ENCODE data around the gene MAP3K9.
A peak's percentile ranks its signal among the peaks of the same experiment; 100 is the strongest.
"Not testable (repeated sequence)": the region's sequence is repeated elsewhere in the genome, so short reads cannot be mapped to it uniquely, and the experiment has no call there.

Gene MAP3K9

DNA sequence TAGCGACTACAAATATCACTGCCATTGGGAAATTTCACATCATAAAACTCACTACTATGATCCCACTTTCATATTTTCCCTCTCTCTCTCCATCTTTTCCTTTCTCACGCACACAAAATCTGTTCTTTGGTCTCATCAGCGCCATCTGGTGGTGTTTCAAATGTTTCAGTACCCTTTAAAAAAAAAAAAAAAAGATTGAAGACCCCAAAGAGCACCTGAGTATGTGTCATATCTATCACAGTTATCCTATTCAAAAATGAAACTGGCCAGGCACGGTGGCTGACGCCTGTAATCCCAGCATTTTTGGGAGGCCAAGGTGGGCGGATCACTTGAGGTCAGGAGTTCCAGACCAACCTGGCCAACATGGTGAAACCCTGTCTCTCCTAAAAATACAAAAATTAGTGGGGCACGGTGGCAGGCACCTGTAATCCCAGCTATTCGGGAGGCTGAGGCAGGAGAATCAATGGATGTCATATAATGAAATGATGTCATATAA, 95.2 kb downstream of the MAP3K9 start:
- no peak for TF ChIP-seq POLR2A (IDR thresholded peaks at IDR 0.05; ENCODE audit: low read depth, low read length)

DNA sequence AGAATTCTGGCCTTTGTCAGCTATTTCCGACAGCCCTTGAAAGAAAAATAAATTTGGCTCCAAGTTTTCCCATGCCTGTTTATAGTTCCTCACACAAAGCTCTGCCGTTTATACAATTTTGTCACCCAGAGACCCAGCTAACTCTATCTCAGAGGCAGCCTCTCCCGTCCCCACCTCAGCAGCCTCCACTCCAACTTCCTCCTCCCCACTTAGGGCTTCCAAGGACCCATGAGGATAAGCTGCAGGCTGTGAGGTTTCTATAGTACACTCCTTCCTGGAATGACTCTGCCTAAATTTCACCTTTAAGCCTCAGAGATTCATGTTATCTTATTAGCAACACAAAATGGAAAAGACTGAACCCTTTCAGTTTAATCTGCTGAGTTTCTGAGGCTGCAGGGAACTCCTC, 95.8 kb downstream of the MAP3K9 start:
- DNase-seq (ENCODE audit: insufficient read length, low spot score) (no peak), FAIRE-seq (no peak)
- no peak for TF ChIP-seq POLR2A (IDR thresholded peaks at IDR 0.05; ENCODE audit: low read depth, low read length)

More for the DNA sequence above, 95.2 kb downstream of the MAP3K9 start:
- peak; percentile 19 for DNase-seq (ENCODE audit: insufficient read length, low spot score)
- FAIRE-seq: no peak

DNA sequence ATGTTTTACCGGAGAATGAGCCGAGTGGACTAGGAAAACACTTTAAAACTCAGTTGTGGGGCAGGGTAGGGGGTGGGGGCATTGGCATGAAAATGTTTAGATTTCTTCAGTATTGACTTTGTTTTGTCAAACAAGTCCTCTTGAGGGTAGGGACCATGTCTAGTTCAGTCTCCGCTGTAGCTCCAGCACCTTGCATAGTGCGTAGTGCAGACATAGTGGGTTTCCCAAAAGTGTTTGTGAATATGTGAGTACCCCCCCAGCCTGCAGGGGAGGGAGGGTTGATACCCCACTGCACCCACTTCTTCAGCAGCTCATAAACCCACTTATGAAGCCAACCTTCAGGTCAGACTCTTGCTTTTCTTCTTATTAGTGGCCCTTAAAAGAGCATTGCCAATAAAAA, 96.2 kb downstream of the MAP3K9 start:
- TF ChIP-seq POLR2A (IDR thresholded peaks at IDR 0.05; ENCODE audit: low read depth, low read length): no peak
- DNase-seq (ENCODE audit: insufficient read length, low spot score) (no peak), FAIRE-seq (no peak)

GRCh38 chr14:70711451-70711850, 97.9 kb downstream of the MAP3K9 start:
- no peak for TF ChIP-seq POLR2A (IDR thresholded peaks at IDR 0.05; ENCODE audit: low read depth, low read length)
- FAIRE-seq (no peak), DNase-seq (ENCODE audit: insufficient read length, low spot score) (no peak)

DNA sequence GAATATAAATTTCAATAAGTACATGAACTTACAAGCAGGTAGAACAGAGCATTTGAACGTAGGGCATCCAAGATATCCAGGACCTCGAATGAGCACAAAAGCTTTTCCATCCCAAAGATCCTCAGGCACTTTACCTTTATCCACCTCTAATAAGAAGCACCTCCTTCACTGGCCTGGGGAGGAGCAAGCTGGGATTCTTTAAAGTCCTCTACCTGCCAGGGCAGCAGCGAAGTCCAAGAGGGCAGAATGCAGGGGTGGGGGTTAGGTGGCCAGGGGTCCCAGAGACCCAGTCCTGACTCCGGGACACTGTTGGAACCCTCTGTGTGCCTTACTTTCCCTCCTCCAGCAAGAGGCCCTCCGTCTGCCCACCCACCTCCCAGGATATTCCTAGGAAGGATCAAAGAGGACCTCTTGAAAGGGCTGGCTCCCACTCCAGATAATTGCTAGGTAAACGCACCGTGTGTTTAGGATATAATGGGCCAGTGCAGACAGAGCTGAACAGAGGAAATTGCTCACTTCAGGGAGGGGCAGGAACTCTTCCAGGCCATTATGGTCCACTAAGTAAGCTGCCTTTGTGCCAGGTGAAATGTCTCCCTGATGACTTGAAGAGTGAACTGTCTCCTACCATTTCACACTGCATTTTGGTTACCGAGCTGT, 99.5 kb downstream of the MAP3K9 start:
- TF ChIP-seq POLR2A (IDR thresholded peaks at IDR 0.05; ENCODE audit: low read depth, low read length): no peak
- DNase-seq (ENCODE audit: insufficient read length, low spot score) (no peak), FAIRE-seq (no peak)

- TF ChIP-seq POLR2A (IDR thresholded peaks at IDR 0.05; ENCODE audit: low read depth, low read length): no peak
- DNase-seq (ENCODE audit: insufficient read length, low spot score): no peak
- no peak for FAIRE-seq
Measured at GRCh38 chr14:70708717-70709570, 100.4 kb downstream of the MAP3K9 start.

DNA sequence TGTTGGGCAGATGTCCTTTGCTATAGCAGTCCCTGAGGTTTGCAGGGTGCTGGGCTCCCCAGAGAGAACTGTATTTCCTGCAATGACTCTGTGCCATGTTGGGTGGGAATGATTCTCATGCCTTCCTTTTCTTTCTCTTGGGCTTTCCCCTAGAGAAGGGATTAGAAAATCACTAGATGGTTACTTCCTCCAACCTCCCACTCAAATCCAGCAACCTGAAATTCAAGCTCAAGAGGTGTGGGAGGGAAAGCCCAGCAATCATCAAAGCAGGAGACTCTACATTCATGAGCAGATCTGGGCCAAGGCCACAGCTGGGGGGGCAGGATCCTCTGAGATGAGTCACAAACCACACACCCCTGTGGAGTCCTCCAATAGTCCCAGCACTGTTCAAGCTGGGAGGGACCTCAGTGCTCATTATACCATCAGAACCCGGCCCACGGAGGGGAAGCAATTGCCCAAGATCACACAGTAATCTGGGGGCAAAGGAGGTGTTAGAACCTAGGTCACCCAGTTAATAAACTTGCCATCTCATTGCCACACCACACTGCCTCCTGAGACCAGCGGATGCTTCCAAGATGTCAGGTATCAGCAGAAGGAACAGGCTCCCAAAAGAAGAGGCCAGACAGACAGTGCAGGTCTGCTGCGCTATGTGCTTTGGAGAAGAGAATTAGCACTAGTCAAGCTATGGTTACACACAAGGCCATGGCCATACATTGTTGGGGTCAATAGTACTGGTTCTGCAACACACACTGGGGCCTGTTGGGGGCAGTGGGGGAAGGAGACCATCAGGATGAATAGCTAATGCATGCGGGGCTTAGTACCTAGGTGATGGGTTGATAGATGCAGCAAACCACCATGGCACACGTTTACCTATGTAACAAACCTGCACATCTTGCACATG, 101.9 kb downstream of the MAP3K9 start:
- peak; percentile 67 for DNase-seq (ENCODE audit: insufficient read length, low spot score)
- FAIRE-seq: peak; percentile 86
- no peak for TF ChIP-seq POLR2A (IDR thresholded peaks at IDR 0.05; ENCODE audit: low read depth, low read length)

- no peak for TF ChIP-seq POLR2A (IDR thresholded peaks at IDR 0.05; ENCODE audit: low read depth, low read length)
- no peak for DNase-seq (ENCODE audit: insufficient read length, low spot score)
- no peak for FAIRE-seq
Measured at GRCh38 chr14:70706177-70706576, 103.1 kb downstream of the MAP3K9 start.

GRCh38 chr14:70704960-70705359, 104.4 kb downstream of the MAP3K9 start:
- FAIRE-seq (no peak), DNase-seq (ENCODE audit: insufficient read length, low spot score) (no peak)
- no peak for TF ChIP-seq POLR2A (IDR thresholded peaks at IDR 0.05; ENCODE audit: low read depth, low read length)

DNA sequence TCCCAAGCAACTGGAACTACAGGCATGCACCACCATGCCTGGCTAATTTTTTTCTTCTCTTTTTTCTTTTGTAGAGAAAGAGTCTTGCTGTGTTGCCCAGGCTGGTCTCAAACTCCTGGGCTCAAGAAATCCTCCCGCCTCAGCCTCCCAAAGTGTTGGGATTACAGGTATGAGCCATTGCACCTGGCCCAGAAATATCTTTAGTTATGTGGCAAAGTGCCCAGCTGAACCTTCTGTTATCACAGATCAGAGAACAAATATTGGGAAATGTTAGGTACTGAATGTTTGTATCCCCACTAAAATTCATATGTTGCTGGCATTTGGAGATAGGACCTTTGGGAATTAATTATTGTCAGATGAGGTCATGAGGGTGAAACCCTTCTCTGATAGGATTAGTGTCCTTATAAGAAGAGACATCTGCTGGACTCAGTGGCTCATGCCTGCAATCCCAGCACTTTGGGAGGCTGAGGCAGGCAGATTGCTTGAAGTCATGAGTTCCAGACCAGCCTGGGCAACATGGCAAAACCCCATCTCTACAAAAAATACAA, 105.6 kb downstream of the MAP3K9 start:
- FAIRE-seq; DNase-seq (ENCODE audit: insufficient read length, low spot score): not testable (repeated sequence)

- DNase-seq (ENCODE audit: insufficient read length, low spot score): no peak
- FAIRE-seq: no peak
Measured at GRCh38 chr14:70702161-70702560, 107.2 kb downstream of the MAP3K9 start.

DNA sequence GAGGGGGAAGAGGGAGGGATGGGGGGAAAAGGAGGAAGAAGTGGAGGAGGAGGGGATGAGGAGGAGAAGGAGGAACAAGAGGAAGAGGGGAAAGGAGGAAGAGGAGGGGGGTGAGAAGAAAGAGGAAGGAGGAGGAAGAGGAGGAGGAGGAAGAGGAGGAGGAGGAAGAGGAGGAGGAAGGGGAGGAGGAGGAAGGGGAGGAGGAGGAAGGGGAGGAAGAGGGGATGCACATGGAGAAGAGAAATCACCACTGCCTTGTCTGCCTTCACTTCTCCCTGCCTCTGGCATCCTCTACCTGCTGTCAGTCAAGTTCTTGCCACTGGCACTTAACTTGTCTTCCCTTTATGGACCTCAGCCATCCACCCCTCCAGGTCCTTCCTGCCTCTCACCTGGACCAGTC, 107.7 kb downstream of the MAP3K9 start:
- FAIRE-seq (no peak), DNase-seq (ENCODE audit: insufficient read length, low spot score) (no peak)
- no peak for TF ChIP-seq POLR2A (IDR thresholded peaks at IDR 0.05; ENCODE audit: low read depth, low read length)

More at GRCh38 chr14:70702161-70702560, 107.2 kb downstream of the MAP3K9 start:
- no peak for TF ChIP-seq POLR2A (IDR thresholded peaks at IDR 0.05; ENCODE audit: low read depth, low read length)

GRCh38 chr14:70700955-70701585, 108.2 kb downstream of the MAP3K9 start:
- no peak for FAIRE-seq
- no peak for DNase-seq (ENCODE audit: insufficient read length, low spot score)
- TF ChIP-seq POLR2A (IDR thresholded peaks at IDR 0.05; ENCODE audit: low read depth, low read length): no peak

Data from H54 (cell line).